Kidney capillary endothelial cell (primary cell): ENCODE data around the gene KTN1.

ENCODE experiments used
- DNase-seq: peaks from one replicate; pipeline ENCODE4 v3.0.0-alpha.2; 2018; ENCODE audit warnings: low spot score

Gene KTN1

DNA sequence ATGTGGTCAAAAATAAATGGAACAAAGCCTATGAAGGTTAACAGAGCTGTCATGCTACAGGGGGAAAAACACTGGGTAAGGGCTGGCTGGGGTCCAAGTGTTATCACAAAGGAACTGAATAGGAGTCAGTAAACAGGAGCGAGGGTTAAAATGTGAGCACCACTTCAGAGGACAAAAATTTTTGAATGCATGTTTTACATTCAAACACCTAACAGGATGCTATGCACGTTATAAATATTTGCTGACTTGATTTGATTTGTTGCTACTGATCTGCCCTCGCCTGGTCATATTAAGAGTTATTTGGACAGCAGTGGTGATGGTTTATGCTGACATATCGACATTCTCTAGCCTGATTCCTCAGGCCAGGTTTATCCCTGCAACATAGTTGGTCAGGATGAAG is 7.4 kb upstream of the KTN1 start:
- DNase-seq: peak; percentile 42

DNA sequence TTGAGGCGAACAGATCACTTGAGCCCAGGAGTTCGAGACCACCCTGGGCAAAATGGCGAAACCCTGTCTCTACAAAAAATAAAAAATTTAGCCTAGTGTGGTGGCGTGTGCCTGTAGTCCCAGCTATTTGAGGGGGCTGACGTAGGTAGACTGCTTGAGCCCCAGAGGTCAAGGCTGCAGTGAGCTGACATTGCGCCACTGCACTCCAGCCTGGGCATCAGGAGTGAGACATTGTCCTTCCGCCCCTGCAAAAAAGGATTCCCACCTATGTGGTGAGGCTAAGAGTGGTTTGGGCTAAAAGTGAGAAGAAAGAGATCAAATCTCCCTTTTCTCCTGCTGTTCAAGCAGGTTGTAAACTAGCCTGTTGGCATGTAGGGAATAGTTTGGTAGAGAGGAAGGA is 5.0 kb upstream of the KTN1 start:
- no peak for DNase-seq

- DNase-seq: no peak
Observed at GRCh38 chr14:55577229-55577628, 2.8 kb upstream of the KTN1 start.

DNA sequence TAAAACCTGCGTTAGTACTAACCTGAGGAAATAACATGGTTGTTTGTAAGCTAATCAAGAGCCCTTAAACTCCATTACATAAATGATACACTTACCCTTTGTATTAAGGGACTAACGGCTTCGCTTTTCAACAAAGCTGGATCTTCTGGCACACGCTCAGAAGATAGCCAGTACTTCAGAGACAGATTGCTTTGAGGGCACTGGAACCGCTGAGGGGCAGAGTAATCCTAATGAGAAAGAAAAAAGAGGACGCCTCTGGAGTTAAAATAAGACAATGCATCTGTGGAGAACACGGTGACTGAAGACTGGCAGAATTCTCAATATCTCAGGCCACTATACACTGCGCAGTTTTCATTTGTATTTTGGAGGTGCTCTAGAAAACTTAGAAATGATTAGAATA is 1.5 kb upstream of the KTN1 start:
- no peak for DNase-seq

GRCh38 chr14:55580470-55581341 is 699 bp downstream of the KTN1 start:
- peak; percentile 38 for DNase-seq

GRCh38 chr14:55581342-55581771 is 1.4 kb downstream of the KTN1 start:
- DNase-seq: no peak

DNA sequence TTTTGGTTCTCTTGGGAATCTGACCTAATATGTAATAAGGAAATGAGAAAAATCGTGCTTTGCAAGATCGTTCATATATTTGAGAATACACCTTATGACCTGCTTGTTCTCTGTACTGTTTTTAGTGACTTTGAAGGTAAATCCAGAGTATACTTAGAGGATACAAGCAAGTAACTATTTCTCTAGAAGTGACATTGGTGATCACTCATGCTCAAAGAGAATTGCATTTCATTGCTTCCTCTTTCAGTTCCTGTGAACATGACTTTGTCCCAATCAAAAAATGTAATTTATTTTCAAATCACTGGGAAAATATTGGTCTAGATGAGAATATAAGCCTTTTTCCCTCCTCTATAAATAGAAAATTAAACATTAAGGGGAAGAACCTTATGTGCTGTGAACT is 2.7 kb downstream of the KTN1 start:
- no peak for DNase-seq

GRCh38 chr14:55583942-55584468 is 4.0 kb downstream of the KTN1 start:
- DNase-seq: no peak

DNA sequence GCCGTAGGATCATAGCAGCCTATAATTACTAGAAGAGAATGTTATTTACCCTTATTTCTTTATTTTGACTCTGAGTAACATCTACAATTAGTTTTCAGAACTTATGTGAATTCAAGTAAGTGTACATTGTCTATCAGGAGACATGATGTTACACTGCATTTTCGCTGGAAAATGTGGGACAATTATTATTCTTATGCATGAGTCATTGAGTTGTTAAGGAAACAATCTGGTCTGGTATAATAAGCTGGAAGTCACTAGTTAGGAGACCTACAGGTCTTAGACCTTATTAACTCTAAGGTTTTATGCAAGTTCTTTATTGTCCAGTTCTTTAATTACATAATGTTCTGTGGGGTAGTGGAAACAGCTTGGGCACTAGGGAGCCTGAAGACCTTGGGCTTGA is 5.8 kb downstream of the KTN1 start:
- no peak for DNase-seq

DNA sequence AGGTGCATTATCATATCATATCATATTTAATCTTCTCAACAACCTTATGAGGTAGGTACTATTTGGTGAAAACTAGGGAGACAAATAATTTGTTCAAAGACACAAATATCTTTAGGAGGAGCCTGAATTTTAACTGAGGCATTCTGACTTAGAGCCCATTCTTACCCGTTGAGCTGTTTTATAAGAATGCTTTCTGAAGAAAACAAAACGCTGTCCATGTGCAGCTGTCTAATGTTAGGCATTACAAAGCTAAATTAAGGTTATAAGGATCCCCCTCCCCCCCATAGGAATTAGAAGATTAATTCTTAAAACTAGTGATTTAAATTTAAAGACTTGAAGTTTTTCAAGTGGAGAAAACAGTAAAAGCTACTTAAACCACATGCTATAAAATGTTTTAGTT is 6.4 kb downstream of the KTN1 start:
- DNase-seq: no peak

DNA sequence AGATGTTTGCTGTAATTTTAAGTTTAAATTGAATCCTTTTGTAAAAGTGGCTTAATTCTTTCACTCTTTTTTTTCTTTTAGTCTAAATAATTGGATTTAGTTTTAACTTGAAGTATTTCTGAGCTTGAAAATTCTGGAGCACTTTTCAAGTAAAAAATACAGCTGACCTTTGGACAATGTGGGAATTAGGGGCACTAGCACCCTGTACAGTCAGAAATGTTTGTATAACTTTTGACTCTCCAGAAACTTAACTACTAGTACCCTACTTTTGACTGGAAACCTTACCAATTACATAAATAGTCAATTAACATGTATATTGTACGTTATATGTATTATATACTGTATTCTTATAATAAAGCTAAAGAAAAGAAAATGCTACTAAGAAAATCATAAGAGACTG is 7.8 kb downstream of the KTN1 start:
- no peak for DNase-seq

GRCh38 chr14:55588259-55588699 is 8.3 kb downstream of the KTN1 start:
- DNase-seq: no peak

- DNase-seq: no peak
Observed at GRCh38 chr14:55589171-55589570, 9.2 kb downstream of the KTN1 start.

DNA sequence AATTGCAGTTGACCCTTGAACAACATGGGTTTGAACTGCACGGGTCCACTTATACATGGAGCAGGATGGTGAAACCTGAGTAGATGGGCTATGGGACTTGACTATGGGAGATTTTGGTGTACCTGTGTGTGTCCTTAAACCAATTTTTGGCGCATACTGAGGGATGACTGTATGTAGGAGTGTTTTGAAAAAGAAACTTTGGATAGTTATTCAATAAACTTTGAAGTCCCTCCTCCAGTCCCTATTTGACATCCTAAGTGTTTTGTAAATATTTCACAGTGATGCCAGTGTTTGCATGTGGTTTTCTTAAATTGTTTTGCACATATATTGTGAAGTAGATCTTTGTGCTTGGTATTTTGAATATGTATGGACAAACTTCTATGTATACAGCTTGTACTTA is 12.4 kb downstream of the KTN1 start:
- DNase-seq: no peak

GRCh38 chr14:55593698-55594097 is 13.7 kb downstream of the KTN1 start:
- DNase-seq: no peak

- DNase-seq: no peak
Observed at GRCh38 chr14:55599250-55599879, 19.4 kb downstream of the KTN1 start.

DNA sequence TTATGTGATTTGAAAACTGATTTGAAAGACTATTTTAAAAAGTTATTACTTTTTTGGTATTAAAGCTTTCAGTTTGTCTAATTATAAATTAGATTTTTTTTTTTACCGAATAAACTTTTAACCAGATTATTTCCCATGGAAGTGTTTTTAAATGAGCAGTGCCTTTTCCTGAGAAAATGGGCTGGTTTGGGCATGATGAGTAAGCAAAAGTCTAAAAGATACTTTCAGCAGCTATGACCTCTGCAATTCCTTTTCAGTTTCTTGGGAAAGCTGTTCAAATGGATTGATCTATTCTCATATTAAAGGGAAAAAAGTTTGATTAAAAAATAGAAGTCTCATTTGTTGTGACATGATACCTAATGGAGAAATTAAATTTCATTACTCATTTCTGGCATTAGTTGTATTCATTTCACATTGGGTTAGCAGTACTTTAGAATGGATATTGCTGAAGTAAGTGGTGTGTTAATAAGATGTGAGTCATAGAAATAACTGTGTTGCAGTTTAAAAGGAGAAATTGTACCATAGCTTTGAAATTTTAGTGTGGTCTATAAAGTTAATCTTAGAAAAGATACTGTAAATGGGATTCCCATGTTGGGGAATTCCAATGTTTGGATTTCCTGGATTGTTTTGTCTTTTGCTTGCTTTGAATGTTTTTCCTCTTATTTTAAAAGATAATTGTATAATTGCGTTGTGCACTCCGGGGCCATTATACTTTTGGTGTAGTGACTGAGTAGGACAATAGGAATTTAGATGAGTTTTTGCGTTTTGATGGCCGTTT is 21.0 kb downstream of the KTN1 start:
- DNase-seq: no peak

- no peak for DNase-seq
Observed at GRCh38 chr14:55603401-55603953, 23.5 kb downstream of the KTN1 start.

DNA sequence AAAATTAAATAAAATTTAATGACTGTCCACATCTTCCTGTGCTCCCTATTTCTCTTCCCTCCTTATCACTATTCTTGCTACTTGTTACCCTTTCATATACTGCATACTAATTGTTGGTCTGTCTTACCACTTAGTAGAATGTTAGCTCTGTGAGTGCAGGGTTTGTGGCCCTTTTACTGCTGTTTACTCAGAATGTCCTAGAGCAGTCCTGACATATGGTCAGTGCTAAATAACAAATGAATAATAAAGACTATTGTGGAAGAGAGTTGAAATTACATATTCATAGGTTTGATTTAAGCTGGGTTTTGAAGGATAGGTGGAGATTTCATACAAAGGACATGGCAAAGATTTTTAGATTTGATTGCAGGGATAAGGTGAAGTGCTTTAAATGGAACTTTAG is 24.5 kb downstream of the KTN1 start:
- DNase-seq: no peak

DNA sequence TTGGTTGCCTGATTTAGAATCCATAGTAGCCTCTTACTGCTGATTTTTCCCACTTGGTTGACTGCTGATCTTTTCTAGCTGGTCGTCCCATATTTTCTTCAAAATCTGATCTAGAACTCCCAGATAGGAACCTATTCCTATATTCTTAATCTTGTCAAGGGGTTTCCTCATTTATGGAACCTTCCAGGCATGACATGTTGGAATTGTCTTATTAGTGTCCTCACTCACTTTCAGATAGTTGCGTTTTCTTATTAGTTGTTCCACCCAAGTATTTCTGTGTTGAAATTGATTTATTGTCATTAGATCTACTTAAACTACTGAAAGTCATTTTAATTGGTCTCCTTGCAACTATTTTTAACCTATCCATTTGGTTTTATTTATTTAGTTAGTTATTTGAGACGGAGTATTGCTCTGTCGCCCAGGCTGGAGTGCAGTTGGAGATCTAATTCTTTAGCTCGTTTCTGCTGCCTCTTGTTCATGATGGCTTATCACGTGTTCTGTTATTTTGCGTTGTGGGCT is 25.0 kb downstream of the KTN1 start:
- DNase-seq: no peak

DNA sequence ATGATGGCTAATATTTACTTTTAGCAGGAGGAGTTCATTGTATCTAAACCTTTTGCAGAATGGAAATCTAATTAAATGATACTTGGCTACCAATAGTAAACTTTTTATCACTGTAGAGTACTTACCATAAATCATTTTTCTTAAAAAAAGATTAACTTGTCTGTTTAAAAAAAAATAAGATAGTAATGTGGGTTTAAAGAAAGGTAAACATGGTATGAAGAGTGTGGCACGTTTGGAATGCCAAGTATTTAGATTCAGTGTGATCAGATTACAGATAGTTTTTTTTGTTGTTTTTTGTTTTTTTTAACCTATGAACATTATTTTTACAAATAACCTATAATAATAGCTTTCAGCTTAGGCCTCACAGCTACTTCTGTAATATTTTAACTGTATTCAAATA is 25.8 kb downstream of the KTN1 start:
- no peak for DNase-seq

DNA sequence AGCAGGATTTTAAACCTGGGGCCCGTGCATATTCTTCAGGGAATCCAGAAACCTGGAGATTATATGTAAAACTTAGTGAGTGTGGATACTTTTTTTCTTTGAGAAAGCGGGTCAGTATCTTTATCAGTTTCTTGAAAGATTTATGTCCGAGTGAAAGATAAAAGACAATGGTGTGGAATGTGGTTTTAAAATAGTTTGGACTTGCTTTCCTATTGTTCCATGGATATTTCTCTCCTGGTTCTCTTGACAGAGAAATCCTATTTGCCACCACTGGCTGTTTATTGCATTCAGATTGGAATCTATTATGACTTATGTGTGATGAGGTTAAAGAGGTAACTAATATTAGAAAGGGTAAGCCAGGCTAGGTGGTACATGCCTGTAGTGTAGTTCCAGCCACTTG is 27.4 kb downstream of the KTN1 start:
- DNase-seq: no peak
